KMS-11 (cell line): ENCODE data around the gene CDK14.

ENCODE experiments used
- H2AFZ ChIP-seq: fragments of 200-600 bp; sonication (generic); 2 replicates; pipeline ENCODE4 v1.6.1; 2016; ENCODE audit warnings: antibody characterized with exemption, mixed run types, low read depth
- H3K27ac ChIP-seq: fragments of 200-600 bp; sonication (generic); 2 replicates; pipeline ENCODE4 v1.6.1; 2016; ENCODE audit warnings: mild to moderate bottlenecking, mixed run types
- H3K27me3 ChIP-seq: fragments of 200-600 bp; sonication (generic); 2 replicates; pipeline ENCODE4 v1.6.1; 2017; ENCODE audit warnings: mild to moderate bottlenecking, low read depth, mixed run types, moderate library complexity; ENCODE audit not compliant: insufficient read depth
- H3K36me3 ChIP-seq: fragments of 200-600 bp; sonication (generic); 2 replicates; pipeline ENCODE4 v1.6.1; 2017; ENCODE audit warnings: mild to moderate bottlenecking, mixed run types; ENCODE audit not compliant: insufficient read depth
- H3K4me1 ChIP-seq: fragments of 200-600 bp; sonication (generic); 2 replicates; pipeline ENCODE4 v1.6.1; 2016; ENCODE audit warnings: mild to moderate bottlenecking, low read depth, mixed run types; ENCODE audit not compliant: poor library complexity, severe bottlenecking
- H3K4me2 ChIP-seq: fragments of 200-600 bp; sonication (generic); 2 replicates; pipeline ENCODE4 v1.7.0; 2016; ENCODE audit warnings: mild to moderate bottlenecking, mixed run types
- H3K4me3 ChIP-seq: fragments of 200-600 bp; sonication (generic); IDR thresholded peaks from 2 replicates; pipeline ENCODE4 v1.6.1; 2017; ENCODE audit warnings: low read depth, low read length, mixed read lengths; ENCODE audit not compliant: insufficient read depth
- H3K79me2 ChIP-seq: fragments of 200-600 bp; sonication (generic); 2 replicates; pipeline ENCODE4 v1.6.1; 2016; ENCODE audit warnings: low read depth, mixed run types; ENCODE audit not compliant: insufficient read depth
- H3K9ac ChIP-seq: fragments of 200-600 bp; sonication (generic); 2 replicates; pipeline ENCODE4 v1.6.1; 2016; ENCODE audit warnings: mild to moderate bottlenecking, mixed run types
- H4K20me1 ChIP-seq: fragments of 200-600 bp; sonication (generic); 2 replicates; pipeline ENCODE4 v1.6.1; 2016; ENCODE audit warnings: mild to moderate bottlenecking, mixed run types; ENCODE audit not compliant: insufficient read depth
- TF ChIP-seq, protein P1 (sequence below): fragments of 200-600 bp; sonication (generic); conservative IDR thresholded peaks from 2 replicates; pipeline ENCODE4 v1.6.1; 2017; ENCODE audit warnings: low read depth, mild to moderate bottlenecking, antibody characterized with exemption, low read length, moderate library complexity, mixed read lengths

Gene CDK14

DNA sequence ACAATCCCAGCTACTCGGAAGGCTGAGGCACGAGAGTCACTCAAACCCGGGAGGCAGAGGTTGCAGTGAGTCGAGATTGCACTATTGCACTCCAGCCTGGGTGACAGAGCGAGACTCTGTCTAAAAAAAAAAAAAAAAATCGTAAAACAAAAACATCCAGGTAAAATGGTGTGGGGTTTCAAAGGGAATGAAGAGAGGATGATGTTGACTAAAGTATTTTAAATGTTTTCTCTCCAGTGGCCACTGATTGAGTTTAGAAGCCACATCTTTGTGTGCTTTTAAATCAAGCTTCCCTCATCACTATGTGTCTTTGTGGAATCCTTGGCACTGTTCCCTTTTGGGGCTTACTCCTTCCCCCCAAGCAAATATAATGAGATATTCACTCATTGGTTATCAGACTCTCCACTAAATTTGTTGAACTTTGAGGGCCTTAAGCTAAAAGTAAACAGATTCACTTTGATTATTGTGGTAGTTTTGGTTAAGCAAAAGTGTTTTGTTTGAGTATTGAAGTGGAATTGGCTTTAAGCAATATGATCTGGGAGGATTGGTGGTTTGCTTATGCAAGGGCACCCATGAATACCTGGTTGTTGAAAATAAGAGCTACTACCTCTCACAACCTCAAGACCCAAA, 162.9 kb downstream of the CDK14 start:
- peaks cover 36% of the 10 kb centered on the region for H3K4me1 ChIP-seq
- H3K36me3 ChIP-seq: no peaks in the 10 kb centered on the region
- H4K20me1 ChIP-seq: peaks cover 34% of the 10 kb centered on the region
- H2AFZ ChIP-seq: no peak overlapping the region
- H3K27me3 ChIP-seq: no peaks in the 10 kb centered on the region
- TF ChIP-seq, protein P1, sequence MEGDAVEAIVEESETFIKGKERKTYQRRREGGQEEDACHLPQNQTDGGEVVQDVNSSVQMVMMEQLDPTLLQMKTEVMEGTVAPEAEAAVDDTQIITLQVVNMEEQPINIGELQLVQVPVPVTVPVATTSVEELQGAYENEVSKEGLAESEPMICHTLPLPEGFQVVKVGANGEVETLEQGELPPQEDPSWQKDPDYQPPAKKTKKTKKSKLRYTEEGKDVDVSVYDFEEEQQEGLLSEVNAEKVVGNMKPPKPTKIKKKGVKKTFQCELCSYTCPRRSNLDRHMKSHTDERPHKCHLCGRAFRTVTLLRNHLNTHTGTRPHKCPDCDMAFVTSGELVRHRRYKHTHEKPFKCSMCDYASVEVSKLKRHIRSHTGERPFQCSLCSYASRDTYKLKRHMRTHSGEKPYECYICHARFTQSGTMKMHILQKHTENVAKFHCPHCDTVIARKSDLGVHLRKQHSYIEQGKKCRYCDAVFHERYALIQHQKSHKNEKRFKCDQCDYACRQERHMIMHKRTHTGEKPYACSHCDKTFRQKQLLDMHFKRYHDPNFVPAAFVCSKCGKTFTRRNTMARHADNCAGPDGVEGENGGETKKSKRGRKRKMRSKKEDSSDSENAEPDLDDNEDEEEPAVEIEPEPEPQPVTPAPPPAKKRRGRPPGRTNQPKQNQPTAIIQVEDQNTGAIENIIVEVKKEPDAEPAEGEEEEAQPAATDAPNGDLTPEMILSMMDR: no peak
- H3K79me2 ChIP-seq: peaks cover 100% of the 10 kb centered on the region
- H3K9ac ChIP-seq: no peak overlapping the region
- no peak overlapping the region for H3K4me3 ChIP-seq
- H3K4me2 ChIP-seq: no peak overlapping the region
- H3K27ac ChIP-seq: no peak overlapping the region

DNA sequence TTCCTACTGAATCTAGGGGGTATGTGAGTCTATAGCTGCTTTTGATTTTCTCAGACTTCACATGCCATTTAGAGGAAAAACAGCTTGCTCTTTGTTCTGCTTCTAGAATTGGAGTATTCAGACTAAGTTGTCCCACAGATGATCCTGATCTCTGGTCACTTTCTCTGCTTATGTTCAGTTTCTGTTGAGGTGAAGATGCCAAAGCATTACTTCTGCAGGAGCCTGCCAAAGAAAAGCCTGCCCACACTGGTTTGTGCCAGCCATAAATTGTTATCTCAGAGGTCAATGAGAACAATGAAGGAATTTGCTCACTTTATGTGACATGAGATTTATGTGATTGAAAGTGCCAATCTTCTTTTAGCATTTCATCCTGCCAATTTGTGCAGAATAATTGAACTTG, 163.6 kb downstream of the CDK14 start:
- Histone ChIP-seq H3K4me2 (no peak overlapping the region), H3K4me3 (no peak overlapping the region), H3K4me1 (peaks cover 37% of the 10 kb centered on the region), H4K20me1 (peaks cover 34% of the 10 kb centered on the region), H3K27ac (no peak overlapping the region), H3K79me2 (peaks cover 100% of the 10 kb centered on the region), H3K27me3 (no peaks in the 10 kb centered on the region), H3K9ac (no peak overlapping the region), H3K36me3 (no peaks in the 10 kb centered on the region), H2AFZ (no peak overlapping the region)
- TF ChIP-seq, protein P1: no peak

DNA sequence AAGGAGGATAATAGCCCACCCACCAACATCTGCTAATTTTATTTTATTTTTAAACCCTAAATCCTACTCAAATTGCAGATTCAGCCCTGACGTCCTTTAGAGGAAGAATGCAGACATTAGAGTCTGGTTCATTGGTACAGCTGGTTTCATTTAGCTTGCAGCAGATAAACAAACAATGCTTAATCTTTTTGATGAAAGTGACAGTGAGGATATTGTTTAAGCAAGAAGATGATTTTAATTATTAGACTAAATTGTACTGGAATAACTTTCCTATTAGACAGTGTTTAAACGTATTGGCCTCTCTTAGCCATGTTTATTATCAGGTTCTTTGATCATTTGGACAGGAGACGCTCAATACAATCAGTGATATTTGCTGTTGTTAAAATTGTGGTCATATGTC, 164.8 kb downstream of the CDK14 start:
- Histone ChIP-seq H3K27me3 (no peaks in the 10 kb centered on the region), H3K4me1 (peaks cover 36% of the 10 kb centered on the region), H3K79me2 (peaks cover 100% of the 10 kb centered on the region), H3K36me3 (no peaks in the 10 kb centered on the region), H3K4me3 (no peak overlapping the region), H3K27ac (no peak overlapping the region), H3K4me2 (no peak overlapping the region), H2AFZ (no peak overlapping the region), H3K9ac (no peak overlapping the region), H4K20me1 (peaks cover 34% of the 10 kb centered on the region)
- TF ChIP-seq, protein P1: no peak

DNA sequence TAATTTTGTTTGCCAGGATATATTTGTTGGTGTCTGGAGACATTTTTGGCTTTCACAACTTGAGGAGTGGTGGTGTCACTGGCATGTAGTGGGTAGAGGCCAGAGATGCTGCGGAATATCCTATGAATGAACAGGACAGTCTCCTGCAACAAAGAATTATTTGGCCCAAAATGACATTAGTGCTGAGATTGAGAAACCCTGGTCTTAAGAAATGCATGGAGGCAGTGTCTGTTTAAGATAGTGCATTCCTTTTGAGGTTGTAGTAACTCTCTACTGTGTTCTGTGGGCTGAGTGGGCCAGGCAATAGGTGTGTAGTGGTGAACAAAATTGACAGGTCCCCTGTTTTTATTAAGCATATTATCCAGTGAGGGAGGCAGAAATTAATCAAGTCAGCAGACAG, 165.5 kb downstream of the CDK14 start:
- peaks cover 100% of the 10 kb centered on the region for H3K79me2 ChIP-seq
- H3K4me1 ChIP-seq: peaks cover 36% of the 10 kb centered on the region
- TF ChIP-seq, protein P1: no peak
- H3K27ac ChIP-seq: no peak overlapping the region
- H3K9ac ChIP-seq: no peak overlapping the region
- H3K4me3 ChIP-seq: no peak overlapping the region
- H3K4me2 ChIP-seq: no peak overlapping the region
- no peak overlapping the region for H2AFZ ChIP-seq
- peaks cover 36% of the 10 kb centered on the region for H4K20me1 ChIP-seq
- no peaks in the 10 kb centered on the region for H3K27me3 ChIP-seq
- no peaks in the 10 kb centered on the region for H3K36me3 ChIP-seq
